ENCODE measurements around the gene RADIL. TPM values are rescaled to one million over a fixed set of nuclear protein-coding genes. Genes with fewer than 3 reads are reported as not detected.
A peak's percentile ranks its signal among the peaks of the same experiment; 100 is the strongest.

Gene RADIL
- total RNA-seq, 4 donors from 2014 or later: 23.2 to 31.0 (median 27.1) TPM

DNA sequence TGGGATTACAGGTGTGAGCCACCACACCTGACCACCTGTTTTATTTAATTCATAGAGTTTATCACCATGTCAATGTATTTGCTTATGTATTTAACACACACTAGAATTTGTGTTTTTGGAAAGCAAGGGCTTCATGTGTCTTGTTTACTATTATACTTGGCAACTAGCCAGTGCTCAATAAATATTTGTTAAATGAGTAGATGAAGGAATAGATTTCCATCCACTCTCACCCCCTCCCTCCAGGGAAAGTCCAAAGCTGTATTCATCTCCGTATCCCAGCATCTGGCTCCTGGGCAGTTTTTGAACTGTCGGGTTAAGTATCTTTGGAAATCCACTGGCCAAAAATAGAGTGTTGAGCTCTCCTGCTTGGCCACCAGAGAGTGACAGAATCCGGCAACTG, 4.6 kb upstream of the RADIL start:
- H3K9me3 ChIP-seq: no peaks in the 10 kb centered on the region
- H3K27ac ChIP-seq: no peak overlapping the region
- WGBS, 2 donors: 45 to 48% methylated on average over 3 of the region's 3 CpGs
- no peaks in the 10 kb centered on the region for H3K27me3 ChIP-seq
- peaks cover 0 to 7% (median 0%) of the 10 kb centered on the region in 4 donors for H3K4me1 ChIP-seq
- TF ChIP-seq, protein P1, sequence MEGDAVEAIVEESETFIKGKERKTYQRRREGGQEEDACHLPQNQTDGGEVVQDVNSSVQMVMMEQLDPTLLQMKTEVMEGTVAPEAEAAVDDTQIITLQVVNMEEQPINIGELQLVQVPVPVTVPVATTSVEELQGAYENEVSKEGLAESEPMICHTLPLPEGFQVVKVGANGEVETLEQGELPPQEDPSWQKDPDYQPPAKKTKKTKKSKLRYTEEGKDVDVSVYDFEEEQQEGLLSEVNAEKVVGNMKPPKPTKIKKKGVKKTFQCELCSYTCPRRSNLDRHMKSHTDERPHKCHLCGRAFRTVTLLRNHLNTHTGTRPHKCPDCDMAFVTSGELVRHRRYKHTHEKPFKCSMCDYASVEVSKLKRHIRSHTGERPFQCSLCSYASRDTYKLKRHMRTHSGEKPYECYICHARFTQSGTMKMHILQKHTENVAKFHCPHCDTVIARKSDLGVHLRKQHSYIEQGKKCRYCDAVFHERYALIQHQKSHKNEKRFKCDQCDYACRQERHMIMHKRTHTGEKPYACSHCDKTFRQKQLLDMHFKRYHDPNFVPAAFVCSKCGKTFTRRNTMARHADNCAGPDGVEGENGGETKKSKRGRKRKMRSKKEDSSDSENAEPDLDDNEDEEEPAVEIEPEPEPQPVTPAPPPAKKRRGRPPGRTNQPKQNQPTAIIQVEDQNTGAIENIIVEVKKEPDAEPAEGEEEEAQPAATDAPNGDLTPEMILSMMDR (IDR thresholded peaks at IDR 0.05): no peak
- TF ChIP-seq POLR2A (IDR thresholded peaks at IDR 0.05): no peak
- no peak for TF ChIP-seq EP300 (IDR thresholded peaks at IDR 0.05)
- no peak for DNase-seq (ENCODE audit: low spot score in 2 of 2)
- no peak overlapping the region for H3K4me3 ChIP-seq
- H3K36me3 ChIP-seq: no peaks in the 10 kb centered on the region

DNA sequence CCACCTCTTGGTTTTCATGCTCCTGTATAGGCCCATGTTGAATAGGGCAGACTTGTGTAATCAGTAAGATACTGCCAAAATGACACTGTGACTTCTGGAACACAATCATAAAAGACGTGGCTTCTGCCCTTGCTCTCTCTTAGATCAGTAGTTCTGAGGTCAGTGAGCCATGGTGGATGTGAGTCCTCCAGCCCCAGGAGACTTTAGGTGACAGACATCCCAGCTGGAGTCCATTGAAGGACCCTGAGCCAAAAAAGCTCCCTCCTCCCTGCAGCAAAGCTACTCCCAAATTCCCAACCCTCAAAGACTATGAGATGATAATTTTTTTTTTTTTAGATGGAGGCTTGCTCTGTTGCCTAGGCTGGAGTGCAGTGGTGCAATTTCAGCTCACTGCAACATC, 3.2 kb upstream of the RADIL start:
- WGBS, 2 donors: 54 to 72% methylated on average over 1 of the region's 1 CpG
- peaks cover 0 to 18% (median 0%) of the 10 kb centered on the region in 4 donors for H3K4me1 ChIP-seq
- DNase-seq (ENCODE audit: low spot score in 2 of 2): no peak
- H3K36me3 ChIP-seq: no peaks in the 10 kb centered on the region
- no peak overlapping the region for H3K27ac ChIP-seq
- no peaks in the 10 kb centered on the region for H3K9me3 ChIP-seq
- H3K27me3 ChIP-seq: no peaks in the 10 kb centered on the region
- no peak overlapping the region for H3K4me3 ChIP-seq
- no peak for TF ChIP-seq POLR2A (IDR thresholded peaks at IDR 0.05)
- TF ChIP-seq, protein P1 (IDR thresholded peaks at IDR 0.05): no peak
- TF ChIP-seq EP300 (IDR thresholded peaks at IDR 0.05): no peak

DNA sequence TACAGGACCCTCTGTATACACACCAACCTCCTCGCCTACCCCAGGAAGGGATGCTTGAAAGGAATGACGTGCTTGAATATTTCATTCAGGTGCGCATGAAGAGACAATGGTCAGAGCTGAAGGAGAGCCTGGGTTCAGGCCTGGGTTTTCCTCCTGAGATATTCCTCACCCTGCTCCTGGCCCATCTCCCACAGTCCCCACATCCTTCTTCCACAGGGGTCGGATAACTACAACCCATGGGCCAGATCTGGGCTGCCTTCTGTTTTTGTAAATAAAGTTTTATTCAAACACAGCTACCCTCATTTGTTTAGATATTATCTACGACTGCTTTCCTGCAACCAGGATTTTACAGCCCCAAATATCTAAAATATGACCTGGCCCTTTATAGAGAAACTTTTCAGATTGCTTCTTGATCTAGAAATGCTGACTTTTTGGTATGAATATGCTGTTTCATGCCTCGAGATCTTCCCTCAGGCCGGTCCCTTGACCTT, 1.8 kb upstream of the RADIL start:
- Histone ChIP-seq H3K36me3 (no peaks in the 10 kb centered on the region), H3K4me1 (peaks cover 0 to 29% (median under 1%) of the 10 kb centered on the region in 4 donors), H3K4me3 (no peak overlapping the region), H3K27me3 (no peaks in the 10 kb centered on the region), H3K9me3 (no peaks in the 10 kb centered on the region), H3K27ac (no peak overlapping the region)
- TF ChIP-seq POLR2A (IDR thresholded peaks at IDR 0.05) (no peak), EP300 (IDR thresholded peaks at IDR 0.05) (no peak)
- TF ChIP-seq, protein P1 (IDR thresholded peaks at IDR 0.05): no peak
- DNase-seq (ENCODE audit: low spot score in 2 of 2): no peak
- WGBS, 2 donors: 89 to 93% methylated on average over 7 of the region's 7 CpGs

- Histone ChIP-seq H3K36me3 (no peaks in the 10 kb centered on the region), H3K27me3 (no peaks in the 10 kb centered on the region), H3K27ac (no peak overlapping the region), H3K4me1 (peaks cover 0 to 41% (median 3%) of the 10 kb centered on the region in 4 donors), H3K4me3 (peak overlapping the region in 1 of 4 donors; percentile 87), H3K9me3 (no peaks in the 10 kb centered on the region)
- WGBS, 2 donors: 71 to 72% methylated on average over 10 of the region's 10 CpGs
- no peak for DNase-seq (ENCODE audit: low spot score in 2 of 2)
- TF ChIP-seq, protein P1 (IDR thresholded peaks at IDR 0.05): no peak
- no peak for TF ChIP-seq POLR2A (IDR thresholded peaks at IDR 0.05)
- TF ChIP-seq EP300 (IDR thresholded peaks at IDR 0.05): no peak
These were observed 648 bp upstream of the RADIL start for GRCh38 chr7:4884164-4884563.

- WGBS, 2 donors: 0 to 2% methylated on average over 7 to 36 of the region's 36 CpGs
These were observed 514 bp downstream of the RADIL start for GRCh38 chr7:4883033-4883371.

More at GRCh38 chr7:4883033-4883371, 514 bp downstream of the RADIL start:
- TF ChIP-seq EP300 (IDR thresholded peaks at IDR 0.05): no peak
- no peak for TF ChIP-seq POLR2A (IDR thresholded peaks at IDR 0.05)
- TF ChIP-seq, protein P1 (IDR thresholded peaks at IDR 0.05): no peak
- H3K27ac ChIP-seq: peak overlapping the region; percentile 79 to 91 (median 90)
- no peaks in the 10 kb centered on the region for H3K27me3 ChIP-seq
- H3K4me1 ChIP-seq: peaks cover 0 to 49% (median 8%) of the 10 kb centered on the region in 4 donors
- H3K9me3 ChIP-seq: no peaks in the 10 kb centered on the region
- no peaks in the 10 kb centered on the region for H3K36me3 ChIP-seq
- DNase-seq (ENCODE audit: low spot score in 2 of 2): no peak
- peak overlapping the region; percentile 56 to 88 (median 84) for H3K4me3 ChIP-seq

Data from tibial nerve (tissue), 4 donors.